Measurements from ENCODE around the gene TAPT1.

TAPT1 gene

GRCh38 chr4:16125571-16126445 is 100.5 kb downstream of the TAPT1 start:
- no peak for DNase-seq

- DNase-seq: no peak
Measured at GRCh38 chr4:16124232-16124631, 102.0 kb downstream of the TAPT1 start.

DNA sequence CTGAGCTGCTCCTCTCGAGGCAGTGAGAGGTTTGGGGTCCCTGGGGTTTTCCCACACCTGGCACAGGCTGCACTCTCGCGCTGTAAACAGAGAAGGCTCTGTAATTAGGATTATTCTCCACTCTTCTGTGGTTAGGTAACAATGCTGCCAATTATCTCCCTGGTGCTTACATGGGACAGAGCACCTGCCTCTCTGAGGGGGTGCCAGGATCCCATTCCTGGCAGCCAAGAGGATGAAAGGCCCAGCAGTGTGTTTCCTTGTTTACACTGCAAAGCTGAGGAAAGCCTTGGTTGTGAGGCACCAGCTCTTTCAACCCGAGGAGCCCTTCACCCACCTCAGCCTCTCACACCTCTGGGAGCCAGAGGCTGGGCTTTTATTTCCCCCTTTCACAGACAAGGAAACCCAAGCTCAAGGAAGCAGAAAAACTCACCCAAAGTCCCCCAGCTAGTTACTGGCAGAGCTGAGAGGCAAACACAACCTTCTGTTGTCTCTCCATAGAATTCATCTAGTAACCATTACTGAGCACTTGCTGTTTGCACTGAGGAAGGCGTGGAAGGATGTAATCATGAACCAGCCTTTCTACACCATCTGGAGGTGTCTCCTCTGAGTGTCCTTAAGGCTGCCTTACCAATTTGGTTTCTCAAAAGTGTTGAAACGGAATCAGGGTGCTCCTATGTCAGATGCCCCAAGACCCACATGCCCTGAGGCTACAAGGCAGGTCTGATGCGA is 102.8 kb downstream of the TAPT1 start:
- peak; percentile 46 for DNase-seq

DNA sequence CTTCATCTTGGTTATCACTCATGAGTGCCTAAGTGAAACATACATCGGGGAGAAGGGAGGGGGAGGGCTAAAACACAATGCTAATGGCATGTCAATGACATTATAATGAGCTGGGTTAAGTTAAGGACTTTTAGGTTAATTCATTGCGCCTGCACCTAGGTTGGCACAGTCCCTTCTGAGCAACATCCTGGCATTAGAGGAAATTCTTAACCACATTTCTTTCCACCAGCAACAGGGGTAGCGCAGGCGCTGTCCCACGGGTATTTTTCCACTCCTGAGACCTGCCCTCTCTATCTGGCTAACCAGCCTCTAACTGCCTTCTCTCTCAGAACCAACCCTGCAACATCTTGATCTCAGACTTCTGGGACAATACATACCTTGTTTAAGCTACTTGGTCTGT is 103.5 kb downstream of the TAPT1 start:
- peak; percentile 58 for DNase-seq

DNA sequence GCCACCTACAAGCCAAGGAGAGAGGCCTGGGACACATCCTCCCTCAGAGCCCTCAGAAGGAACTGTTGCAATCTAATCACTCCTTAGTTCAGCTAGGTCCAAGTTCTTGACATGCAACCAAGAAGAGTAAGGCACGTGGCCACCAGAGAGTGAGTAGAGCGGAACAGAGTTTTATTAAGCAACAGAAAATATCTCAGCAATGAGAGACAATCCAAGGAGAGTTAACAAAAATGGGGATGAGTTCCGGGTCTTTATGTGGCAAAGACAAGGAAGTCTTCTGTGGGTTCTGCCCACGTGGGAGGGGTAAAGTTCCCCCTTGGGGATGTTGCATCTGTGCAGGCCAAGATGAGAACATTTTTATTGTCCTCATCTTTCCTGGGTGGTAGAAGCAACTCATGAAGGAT is 104.0 kb downstream of the TAPT1 start:
- DNase-seq: peak; percentile 26

DNA sequence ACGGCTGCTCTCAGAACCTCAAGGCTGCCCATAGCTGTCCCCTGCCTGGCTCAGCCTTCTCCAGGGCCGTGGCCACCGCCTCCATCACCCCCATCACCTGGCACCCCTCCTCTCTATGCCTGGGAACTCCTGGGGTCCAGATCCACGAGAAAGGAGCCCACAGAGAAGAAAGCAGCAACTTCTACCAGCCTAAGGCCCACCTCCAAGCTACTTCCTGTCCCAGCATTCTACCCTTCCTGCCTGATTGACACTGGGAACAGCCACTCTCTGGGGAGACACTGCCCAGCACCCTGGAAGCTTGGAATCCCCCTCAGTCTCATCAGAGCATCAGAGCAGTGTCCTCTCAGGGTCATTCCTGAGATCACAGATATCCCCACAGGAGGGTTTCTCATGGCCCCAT is 105.6 kb downstream of the TAPT1 start:
- DNase-seq: no peak

- peak; percentile 29 for DNase-seq
Measured at GRCh38 chr4:16119981-16120380, 106.3 kb downstream of the TAPT1 start.

- no peak for DNase-seq
Measured at GRCh38 chr4:16118090-16118489, 108.2 kb downstream of the TAPT1 start.

- DNase-seq: peak; percentile 8
Measured at GRCh38 chr4:16117164-16117563, 109.1 kb downstream of the TAPT1 start.

- DNase-seq: peak; percentile 1
Measured at GRCh38 chr4:16116493-16116990, 109.7 kb downstream of the TAPT1 start.

GRCh38 chr4:16116019-16116418 is 110.3 kb downstream of the TAPT1 start:
- peak; percentile 8 for DNase-seq

GRCh38 chr4:16114546-16114945 is 111.7 kb downstream of the TAPT1 start:
- DNase-seq: no peak

GRCh38 chr4:16113741-16114140 is 112.5 kb downstream of the TAPT1 start:
- DNase-seq: peak; percentile 10

GRCh38 chr4:16111533-16111932 is 114.7 kb downstream of the TAPT1 start:
- DNase-seq: peak; percentile 1

DNA sequence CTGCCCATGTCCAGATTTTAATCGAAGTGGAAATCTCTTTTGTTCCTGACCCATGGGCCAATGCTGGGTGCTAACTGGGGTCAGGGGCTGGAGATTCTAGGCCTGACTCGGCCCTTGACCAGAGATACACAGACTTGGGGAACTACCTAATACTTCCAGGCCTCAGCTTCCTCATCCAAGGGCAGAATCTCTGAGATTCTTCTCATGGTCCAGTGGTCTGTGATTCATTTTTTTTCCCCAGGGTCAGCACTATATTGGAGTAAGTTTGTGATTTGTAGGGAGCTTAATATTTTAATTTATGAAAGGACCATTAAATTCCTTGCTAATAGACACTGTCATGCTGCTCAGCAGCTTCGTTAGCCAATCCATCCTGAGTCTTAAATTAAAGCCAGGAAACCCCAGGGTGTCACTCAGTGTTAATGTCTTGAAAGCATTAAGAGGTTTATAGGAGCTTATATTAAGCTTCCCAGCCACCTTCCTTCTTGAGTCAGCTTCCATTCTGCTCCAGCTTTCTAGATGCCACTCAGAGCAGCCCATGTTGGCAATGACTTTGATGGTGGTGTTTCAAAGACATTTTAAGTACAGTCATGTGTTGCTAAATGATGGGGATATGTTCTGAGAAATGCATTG is 115.5 kb downstream of the TAPT1 start:
- peak; percentile 12 for DNase-seq
